ENCODE results near the gene PIERCE2.

- TF ChIP-seq CTCF (IDR thresholded peaks at IDR 0.05; ENCODE audit: low read length), result no peak
- TF ChIP-seq EZH2 (IDR thresholded peaks at IDR 0.05; ENCODE audit: borderline replicate concordance, low read length), result no peak
Measured at GRCh38 chr15:55360256-55360655, 48.0 kb upstream of the PIERCE2 start.
